ENCODE results near the gene PRDM16.

The PRDM16 gene

DNA sequence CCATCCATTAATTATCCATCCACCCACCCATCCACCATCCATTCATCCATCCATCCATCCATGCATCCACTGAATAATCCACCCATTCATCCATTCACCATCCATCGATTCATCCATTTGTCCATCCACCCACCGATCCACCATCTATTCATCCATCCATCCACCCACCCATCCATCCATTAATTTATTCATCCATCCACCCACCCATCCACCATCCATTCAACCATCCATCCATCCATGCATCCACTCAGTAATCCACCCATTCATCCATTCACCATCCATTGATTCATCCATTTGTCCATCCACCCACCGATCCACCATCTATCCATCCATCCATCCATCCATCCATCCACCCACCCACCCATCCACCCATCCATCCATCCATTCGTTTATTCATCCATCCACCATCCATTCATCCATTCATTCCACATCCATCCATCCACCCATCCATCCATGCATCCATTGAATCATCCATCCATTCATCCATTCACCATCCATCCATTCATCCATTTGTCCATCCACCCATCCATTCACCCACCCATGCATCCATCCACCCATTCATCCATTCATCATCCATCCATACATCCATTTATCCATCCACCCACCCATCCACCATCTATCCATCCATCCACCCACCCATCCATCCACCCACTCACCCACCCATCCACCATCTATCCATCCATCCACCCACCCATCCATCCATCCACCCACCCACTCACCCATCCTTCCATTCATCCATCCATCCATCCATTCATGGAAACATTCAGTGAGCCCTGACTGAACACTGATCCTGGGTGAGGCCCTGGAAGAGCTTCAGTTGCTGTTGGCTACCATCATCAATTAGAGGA lies 302.1 kb downstream of the PRDM16 start:
- H3K36me3 Mint-ChIP-seq (ENCODE audit: low read depth) = no peaks in the 10 kb centered on the region
- no peak overlapping the region for H3K4me3 Mint-ChIP-seq
- no peaks in the 10 kb centered on the region for H3K27me3 Mint-ChIP-seq (ENCODE audit: low read depth)
- H3K9me3 Mint-ChIP-seq = no peaks in the 10 kb centered on the region
- H3K27ac Mint-ChIP-seq = no peak overlapping the region
- H3K4me1 Mint-ChIP-seq (ENCODE audit: low read depth) = peaks cover 4% of the 10 kb centered on the region

DNA sequence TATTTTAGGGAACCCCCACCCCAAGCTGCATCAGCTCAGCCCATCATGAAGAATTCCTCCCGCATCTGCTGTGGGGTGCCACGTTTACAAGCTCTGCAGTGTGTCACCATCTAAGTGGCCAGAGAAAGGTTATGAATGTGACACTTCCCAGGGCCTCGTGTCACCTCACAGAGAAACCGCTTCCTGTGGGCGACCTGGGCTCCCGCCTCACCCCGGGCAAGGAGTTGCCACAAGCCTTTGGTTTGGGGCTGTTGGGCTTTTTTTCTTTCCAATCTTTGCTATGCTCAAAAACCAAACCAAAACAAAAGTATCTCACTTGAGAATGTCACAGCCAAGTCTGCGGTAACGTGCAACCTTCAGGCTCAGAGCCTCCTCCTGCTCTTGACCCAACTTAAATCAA lies 303.3 kb downstream of the PRDM16 start:
- Mint-ChIP-seq H3K36me3 (ENCODE audit: low read depth) (no peaks in the 10 kb centered on the region), H3K27me3 (ENCODE audit: low read depth) (no peaks in the 10 kb centered on the region), H3K4me3 (no peak overlapping the region), H3K9me3 (no peaks in the 10 kb centered on the region), H3K4me1 (ENCODE audit: low read depth) (peaks cover 4% of the 10 kb centered on the region), H3K27ac (no peak overlapping the region)

DNA sequence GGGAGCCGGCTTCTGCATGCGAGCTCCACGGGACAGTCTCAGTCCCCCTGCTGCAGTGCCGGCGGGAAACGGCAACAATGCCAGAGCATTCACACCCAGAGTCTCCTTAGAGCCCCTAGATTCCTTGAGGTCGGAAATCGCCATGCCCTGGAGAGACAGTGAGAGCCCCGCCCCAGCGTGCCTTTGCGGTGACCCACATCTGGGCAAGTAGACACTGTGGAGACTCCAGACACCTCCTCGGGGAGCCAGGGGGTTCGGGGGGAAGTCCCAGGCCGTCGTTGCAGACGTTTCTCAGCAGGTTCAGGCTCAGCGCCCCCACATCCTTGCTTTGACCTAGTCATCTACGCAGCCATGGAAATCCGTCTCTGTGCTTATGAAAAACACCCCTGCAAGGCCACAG lies 304.2 kb downstream of the PRDM16 start:
- Mint-ChIP-seq H3K27me3 (ENCODE audit: low read depth) (no peaks in the 10 kb centered on the region), H3K4me1 (ENCODE audit: low read depth) (peaks cover 4% of the 10 kb centered on the region), H3K4me3 (no peak overlapping the region), H3K36me3 (ENCODE audit: low read depth) (no peaks in the 10 kb centered on the region), H3K9me3 (no peaks in the 10 kb centered on the region), H3K27ac (no peak overlapping the region)

DNA sequence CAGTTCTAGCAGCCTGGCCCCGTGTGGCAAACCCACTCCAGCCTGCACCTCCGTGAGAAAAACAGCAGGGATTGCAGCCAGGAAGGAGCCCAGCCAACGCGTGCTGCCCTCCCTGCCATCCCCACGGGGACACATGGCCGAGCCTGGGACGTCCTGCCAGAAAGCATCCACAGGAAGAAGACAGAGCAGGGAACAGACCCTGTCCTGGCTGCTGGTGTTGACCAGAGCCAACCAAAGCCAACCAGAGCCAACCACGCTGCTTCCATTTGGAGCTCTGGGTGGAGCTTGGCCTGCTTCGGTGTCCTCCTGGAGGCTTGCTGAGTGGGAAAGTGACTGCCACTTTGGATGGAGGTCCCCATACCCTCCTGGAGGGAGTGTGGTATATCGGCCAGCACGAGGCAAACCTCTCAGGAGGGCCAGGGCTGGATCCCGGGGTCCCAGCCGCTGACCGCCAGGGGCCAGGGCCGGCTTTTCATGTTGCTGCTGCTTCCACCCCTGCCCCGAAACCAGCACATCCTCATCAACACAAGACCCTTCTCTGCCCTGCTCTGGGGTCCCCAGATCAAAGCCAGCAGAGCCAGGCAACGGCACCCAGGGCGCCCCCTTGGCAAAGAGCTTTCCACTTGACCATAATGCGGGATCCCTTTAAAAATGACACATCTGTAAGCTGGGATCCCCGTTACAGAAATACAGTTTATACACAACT lies 304.9 kb downstream of the PRDM16 start:
- no peak overlapping the region for H3K4me3 Mint-ChIP-seq
- no peaks in the 10 kb centered on the region for H3K36me3 Mint-ChIP-seq (ENCODE audit: low read depth)
- peaks cover 4% of the 10 kb centered on the region for H3K4me1 Mint-ChIP-seq (ENCODE audit: low read depth)
- H3K27me3 Mint-ChIP-seq (ENCODE audit: low read depth) = no peaks in the 10 kb centered on the region
- no peaks in the 10 kb centered on the region for H3K9me3 Mint-ChIP-seq
- H3K27ac Mint-ChIP-seq = peak overlapping the region; percentile 55

DNA sequence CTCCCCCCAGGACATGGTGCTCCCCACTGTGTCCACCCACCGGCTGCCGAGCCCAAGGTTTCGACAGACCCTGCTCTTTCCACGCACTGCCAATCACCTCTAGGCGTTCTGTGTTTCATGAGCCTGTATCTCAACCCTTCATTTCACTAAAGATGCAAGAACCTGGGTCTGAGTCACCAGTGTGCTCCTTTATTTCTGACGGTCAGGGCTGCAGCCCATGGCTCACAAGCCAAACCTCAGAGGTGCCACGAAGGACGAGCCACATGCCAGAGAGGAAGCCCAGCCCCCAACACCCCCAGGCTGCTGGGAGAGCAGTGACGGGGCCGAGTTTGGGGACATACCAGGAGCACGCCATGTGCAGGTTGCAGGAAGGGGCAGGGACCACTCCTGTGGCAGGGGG lies 306.2 kb downstream of the PRDM16 start:
- Mint-ChIP-seq H3K27ac (no peak overlapping the region), H3K36me3 (ENCODE audit: low read depth) (no peaks in the 10 kb centered on the region)

DNA sequence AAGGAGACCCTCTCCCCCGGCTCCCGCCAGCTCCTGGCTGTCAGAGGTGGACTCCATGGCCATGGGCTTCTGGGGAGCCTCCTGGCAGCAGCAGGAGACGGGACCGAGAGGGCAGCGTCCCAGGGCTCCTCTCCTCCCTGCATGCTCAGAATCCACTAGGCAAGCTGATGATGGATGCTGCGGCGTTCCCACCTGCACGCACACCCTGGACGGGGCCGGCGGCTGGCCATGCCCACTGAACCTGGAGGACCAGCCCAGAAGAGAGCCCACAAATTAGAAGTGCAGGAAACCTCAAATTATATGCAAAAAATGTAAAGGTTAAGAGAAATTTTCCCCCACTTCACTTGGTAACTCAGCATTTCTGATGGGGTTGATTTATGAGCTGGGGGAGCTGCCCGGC lies 308.2 kb downstream of the PRDM16 start:
- peaks cover 4% of the 10 kb centered on the region for H3K4me1 Mint-ChIP-seq (ENCODE audit: low read depth)
- H3K27me3 Mint-ChIP-seq (ENCODE audit: low read depth) = no peaks in the 10 kb centered on the region
- no peak overlapping the region for H3K4me3 Mint-ChIP-seq
- H3K9me3 Mint-ChIP-seq = no peaks in the 10 kb centered on the region
- no peak overlapping the region for H3K27ac Mint-ChIP-seq
- no peaks in the 10 kb centered on the region for H3K36me3 Mint-ChIP-seq (ENCODE audit: low read depth)

More for the DNA sequence above, 306.2 kb downstream of the PRDM16 start:
- Mint-ChIP-seq H3K9me3 (no peaks in the 10 kb centered on the region), H3K27me3 (ENCODE audit: low read depth) (no peaks in the 10 kb centered on the region), H3K4me1 (ENCODE audit: low read depth) (peaks cover 4% of the 10 kb centered on the region), H3K4me3 (no peak overlapping the region)

DNA sequence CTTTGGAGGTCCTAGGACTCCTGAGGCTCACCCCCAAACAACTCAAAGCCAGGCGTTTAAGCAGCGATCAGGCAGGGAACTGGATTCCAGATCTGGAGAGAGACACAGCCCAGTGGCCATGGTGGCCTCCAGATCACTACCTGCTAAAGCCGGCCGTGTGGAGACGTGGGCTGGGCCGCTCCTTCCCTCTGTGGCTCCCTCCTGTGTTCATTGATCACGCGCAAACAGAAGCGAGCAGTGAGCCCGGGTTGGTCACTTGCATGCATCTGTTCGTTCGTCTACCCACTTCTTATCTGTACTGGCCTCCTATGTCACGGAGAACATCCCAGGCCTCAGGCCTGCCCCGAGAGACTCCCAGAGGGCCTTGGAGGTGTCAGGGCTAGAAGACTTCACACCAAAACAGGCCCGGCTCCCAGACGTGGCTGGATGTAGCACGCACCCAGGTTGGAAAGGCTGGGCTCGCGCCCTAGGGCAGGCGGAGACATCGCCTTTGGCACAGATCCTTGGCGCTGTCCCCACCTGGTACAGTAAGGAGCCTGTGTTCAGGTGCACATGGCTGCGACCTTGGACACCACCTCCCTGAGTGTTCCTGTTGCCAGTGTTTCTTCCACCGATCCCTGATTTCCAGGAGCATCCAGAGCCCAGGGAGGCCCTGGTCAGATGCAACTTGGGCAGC lies 308.7 kb downstream of the PRDM16 start:
- no peaks in the 10 kb centered on the region for H3K27me3 Mint-ChIP-seq (ENCODE audit: low read depth)
- H3K27ac Mint-ChIP-seq = no peak overlapping the region
- no peak overlapping the region for H3K4me3 Mint-ChIP-seq
- H3K36me3 Mint-ChIP-seq (ENCODE audit: low read depth) = no peaks in the 10 kb centered on the region
- no peaks in the 10 kb centered on the region for H3K9me3 Mint-ChIP-seq
- no peaks in the 10 kb centered on the region for H3K4me1 Mint-ChIP-seq (ENCODE audit: low read depth)

DNA sequence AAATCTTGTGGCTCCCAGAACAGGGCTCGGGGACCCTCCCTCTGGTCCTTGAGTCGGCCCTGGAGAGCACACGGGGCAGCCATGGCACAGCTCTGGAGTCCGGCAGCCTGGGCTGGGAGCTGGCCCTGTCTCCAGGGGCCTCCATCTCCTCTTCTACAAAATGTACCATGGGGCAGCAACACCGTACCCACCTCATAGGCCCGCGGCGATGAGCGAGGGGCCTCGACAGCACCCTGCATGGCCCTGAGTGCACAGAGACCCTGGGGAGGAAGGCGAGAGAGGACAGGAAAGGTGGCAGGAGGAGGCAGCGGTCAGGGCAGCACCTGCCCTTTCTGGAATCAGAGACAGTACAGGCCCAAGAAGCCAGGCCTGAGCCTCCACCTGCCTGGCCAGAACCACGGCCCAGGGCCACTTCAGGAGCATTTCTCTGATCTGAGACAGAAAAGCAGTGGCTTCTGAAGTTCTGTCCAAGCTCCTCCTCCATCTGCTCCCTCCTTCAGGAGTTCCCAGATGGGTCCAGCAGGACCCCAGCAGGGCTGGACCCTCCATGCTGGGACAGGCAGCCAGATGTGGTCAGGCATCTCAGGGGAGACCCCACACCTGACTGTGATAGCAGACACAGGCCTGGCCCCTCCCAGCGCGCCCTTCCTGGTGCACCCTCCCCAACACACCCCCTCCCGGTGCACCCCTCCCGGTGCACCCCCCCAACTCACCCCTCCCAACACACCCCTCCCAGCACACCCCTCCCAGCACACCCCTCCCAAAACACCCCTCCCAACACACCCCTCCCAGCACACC lies 309.6 kb downstream of the PRDM16 start:
- Mint-ChIP-seq H3K27ac (no peak overlapping the region), H3K9me3 (no peaks in the 10 kb centered on the region), H3K4me3 (no peak overlapping the region), H3K4me1 (ENCODE audit: low read depth) (no peaks in the 10 kb centered on the region), H3K36me3 (ENCODE audit: low read depth) (no peaks in the 10 kb centered on the region), H3K27me3 (ENCODE audit: low read depth) (no peaks in the 10 kb centered on the region)

DNA sequence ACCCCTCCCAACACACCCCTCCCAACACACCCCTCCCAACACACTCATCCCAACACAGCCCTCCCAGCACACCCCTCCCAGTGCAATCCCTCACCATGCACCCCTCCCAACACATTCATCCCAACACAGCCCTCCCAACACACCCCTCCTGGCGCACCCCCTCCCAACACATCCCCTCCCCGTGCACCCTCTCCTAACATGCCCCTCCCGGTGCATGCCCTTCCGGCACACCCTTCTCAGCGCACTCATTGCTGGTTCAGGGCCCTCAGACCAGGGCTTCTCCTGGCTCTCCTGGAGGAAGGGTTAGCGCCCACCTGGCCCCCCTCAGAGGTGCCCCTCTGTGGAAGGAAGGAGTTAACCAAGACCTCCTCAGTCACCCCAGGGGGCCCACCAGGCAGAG lies 310.9 kb downstream of the PRDM16 start:
- H3K9me3 Mint-ChIP-seq = no peaks in the 10 kb centered on the region
- H3K36me3 Mint-ChIP-seq (ENCODE audit: low read depth) = no peaks in the 10 kb centered on the region
- H3K27ac Mint-ChIP-seq = no peak overlapping the region
- H3K4me3 Mint-ChIP-seq = no peak overlapping the region
- no peaks in the 10 kb centered on the region for H3K27me3 Mint-ChIP-seq (ENCODE audit: low read depth)
- no peaks in the 10 kb centered on the region for H3K4me1 Mint-ChIP-seq (ENCODE audit: low read depth)

DNA sequence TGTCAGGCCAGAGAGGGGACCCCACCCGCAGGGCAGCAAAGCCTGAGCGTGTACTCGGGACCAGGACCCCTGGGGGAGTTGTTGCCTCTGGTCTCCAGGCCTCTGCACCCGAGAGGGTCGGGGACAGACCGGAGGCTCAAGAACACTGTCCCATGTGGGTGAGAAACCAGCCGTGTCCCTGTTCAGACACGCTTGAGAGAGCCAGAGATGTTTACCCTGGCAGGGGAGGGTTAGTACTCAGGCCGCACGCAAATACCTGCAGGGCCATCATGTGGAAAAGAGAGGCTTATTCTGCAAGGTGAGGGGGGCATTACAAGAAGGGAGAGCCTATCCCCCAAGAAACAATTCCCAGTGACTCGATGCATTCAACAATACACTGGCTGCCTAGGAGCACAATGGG lies 311.5 kb downstream of the PRDM16 start:
- Mint-ChIP-seq H3K27me3 (ENCODE audit: low read depth) (no peaks in the 10 kb centered on the region), H3K4me3 (no peak overlapping the region), H3K4me1 (ENCODE audit: low read depth) (no peaks in the 10 kb centered on the region), H3K36me3 (ENCODE audit: low read depth) (no peaks in the 10 kb centered on the region), H3K27ac (no peak overlapping the region), H3K9me3 (no peaks in the 10 kb centered on the region)

DNA sequence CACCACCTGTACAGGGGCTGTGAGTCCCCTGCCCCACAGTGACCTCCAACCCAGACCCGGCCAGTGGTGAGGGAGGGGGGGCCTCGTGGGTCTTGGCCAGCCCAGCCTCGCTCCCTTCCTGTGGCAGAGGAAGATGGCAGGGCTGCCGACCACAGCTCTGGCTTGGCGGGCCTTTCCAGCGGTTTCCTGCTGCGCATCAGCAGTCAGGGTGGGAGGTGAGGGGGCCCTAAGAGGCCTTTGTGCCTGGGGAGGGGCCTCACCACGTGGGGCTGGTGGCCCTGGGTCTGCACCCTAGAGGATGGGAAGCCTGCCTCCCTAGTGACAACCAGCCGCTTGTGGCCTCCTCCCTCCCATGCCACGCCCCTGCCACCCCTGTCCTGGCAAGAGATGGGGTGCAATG lies 312.9 kb downstream of the PRDM16 start:
- no peak overlapping the region for H3K4me3 Mint-ChIP-seq
- H3K4me1 Mint-ChIP-seq (ENCODE audit: low read depth) = no peaks in the 10 kb centered on the region
- H3K27ac Mint-ChIP-seq = no peak overlapping the region
- no peaks in the 10 kb centered on the region for H3K27me3 Mint-ChIP-seq (ENCODE audit: low read depth)
- H3K9me3 Mint-ChIP-seq = no peaks in the 10 kb centered on the region
- H3K36me3 Mint-ChIP-seq (ENCODE audit: low read depth) = no peaks in the 10 kb centered on the region

DNA sequence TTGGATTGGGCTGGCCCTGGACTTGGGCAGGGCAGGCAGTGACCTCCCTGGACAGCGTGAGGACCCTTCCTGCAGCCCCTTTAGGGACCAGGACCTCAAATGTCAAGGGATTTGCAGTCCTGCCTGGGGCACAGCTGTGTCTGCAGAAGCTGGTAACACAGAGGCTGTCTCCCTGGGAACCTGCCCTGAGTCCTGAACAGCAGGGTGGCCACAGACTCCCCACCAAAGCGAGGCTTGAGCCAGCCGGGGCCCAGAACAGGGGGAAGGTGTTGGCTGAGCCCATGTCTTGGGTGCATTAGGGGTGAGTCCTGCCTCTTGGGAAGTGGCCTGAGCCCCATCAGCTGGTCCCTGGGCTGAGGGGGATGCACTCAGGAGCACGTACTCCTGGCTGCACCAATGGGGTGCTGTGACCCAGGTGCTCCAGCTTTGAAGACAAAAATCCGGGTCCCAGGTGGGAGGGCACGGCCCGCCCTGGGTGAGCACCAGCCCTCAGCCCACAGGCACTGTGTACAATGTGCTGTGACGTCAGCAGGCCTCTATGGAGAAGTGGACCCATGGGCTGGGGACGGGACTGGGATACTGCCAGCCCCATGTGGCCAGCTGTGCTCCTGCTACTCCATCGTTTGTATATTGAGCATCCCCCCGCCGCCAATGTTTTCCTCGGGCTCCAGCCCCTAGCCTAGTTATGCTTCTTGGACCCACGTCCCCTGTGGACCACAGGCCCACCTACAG lies 313.5 kb downstream of the PRDM16 start:
- Mint-ChIP-seq H3K4me3 (no peak overlapping the region), H3K27me3 (ENCODE audit: low read depth) (no peaks in the 10 kb centered on the region), H3K9me3 (no peaks in the 10 kb centered on the region), H3K36me3 (ENCODE audit: low read depth) (no peaks in the 10 kb centered on the region), H3K27ac (no peak overlapping the region), H3K4me1 (ENCODE audit: low read depth) (no peaks in the 10 kb centered on the region)

DNA sequence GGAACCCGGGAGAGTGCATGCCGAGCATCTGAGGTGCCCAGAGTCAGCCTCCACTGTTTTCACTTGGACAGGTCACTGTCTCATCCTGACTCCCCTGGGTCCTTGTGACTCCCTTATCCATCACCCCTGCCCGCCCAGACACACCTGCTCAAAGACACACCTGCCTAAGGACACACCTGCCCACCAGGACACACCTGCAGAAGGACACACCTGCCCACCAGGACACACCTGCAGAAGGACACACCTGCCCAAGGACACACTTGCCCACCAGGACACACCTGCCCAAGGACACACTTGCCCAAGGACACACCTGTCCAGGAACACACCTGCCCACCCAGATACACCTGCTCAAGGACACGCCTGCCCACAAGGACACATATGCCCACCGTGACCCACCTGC lies 314.7 kb downstream of the PRDM16 start:
- Mint-ChIP-seq H3K9me3 (no peaks in the 10 kb centered on the region), H3K27me3 (ENCODE audit: low read depth) (no peaks in the 10 kb centered on the region), H3K36me3 (ENCODE audit: low read depth) (no peaks in the 10 kb centered on the region), H3K4me3 (no peak overlapping the region), H3K27ac (no peak overlapping the region), H3K4me1 (ENCODE audit: low read depth) (no peaks in the 10 kb centered on the region)

DNA sequence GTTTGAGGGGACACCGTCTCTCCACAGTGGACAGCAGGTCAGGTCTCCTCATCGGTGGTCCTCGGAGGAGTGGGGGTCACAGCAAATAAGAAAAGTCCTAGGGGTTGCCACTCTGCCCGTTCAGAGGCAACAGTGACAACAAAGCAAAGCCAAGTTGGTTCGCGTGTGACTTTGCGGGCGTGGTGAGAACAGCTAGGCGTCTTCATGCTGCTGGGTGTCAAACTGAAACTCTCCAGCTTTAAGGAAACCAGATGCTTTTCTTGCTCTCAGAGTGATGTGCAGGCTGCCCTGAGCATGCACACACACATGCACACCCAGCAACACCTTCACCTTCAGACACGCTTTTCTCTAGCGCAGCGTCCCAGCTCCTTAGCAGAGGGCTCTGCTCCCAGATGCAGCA lies 315.4 kb downstream of the PRDM16 start:
- Mint-ChIP-seq H3K9me3 (no peaks in the 10 kb centered on the region), H3K4me1 (ENCODE audit: low read depth) (no peaks in the 10 kb centered on the region), H3K36me3 (ENCODE audit: low read depth) (no peaks in the 10 kb centered on the region), H3K27me3 (ENCODE audit: low read depth) (no peaks in the 10 kb centered on the region), H3K4me3 (no peak overlapping the region), H3K27ac (no peak overlapping the region)
